ENCODE results near the gene CHL1. TPM values are rescaled to one million over a fixed set of nuclear protein-coding genes. Genes with fewer than 3 reads are reported as not detected.

Gene CHL1
- total and polyA plus RNA-seq, 2 experiments from 2014 or later: not detected

GRCh38 chr3:297585-297984 is 101.0 kb downstream of the CHL1 start:
- Histone ChIP-seq H3K27ac (no peak overlapping the region), H3K36me3 (ENCODE audit: low read depth) (no peaks in the 10 kb centered on the region), H3K4me3 (no peak overlapping the region), H3F3A (ENCODE audit: insufficient read depth) (no peaks in the 10 kb centered on the region), H4K20me1 (ENCODE audit: insufficient read depth) (no peaks in the 10 kb centered on the region), H3K27me3 (replicated peaks; ENCODE audit: insufficient read depth) (no peaks in the 10 kb centered on the region), H3K9me2 (ENCODE audit: insufficient read depth) (no peaks in the 10 kb centered on the region), H2AFZ (no peak overlapping the region), H3K4me2 (ENCODE audit: unreplicated experiment) (no peak overlapping the region), H3K9ac (no peak overlapping the region), H3K79me2 (ENCODE audit: insufficient read depth) (no peaks in the 10 kb centered on the region), H3K4me1 (ENCODE audit: insufficient read depth) (no peaks in the 10 kb centered on the region), H3K9me3 (ENCODE audit: low read depth) (no peaks in the 10 kb centered on the region)
- DNase-seq: no peak
- 34 to 38% methylated on average over 3 of the region's 3 CpGs for WGBS, 2 experiments (ENCODE audit: low coverage in 1 of 2, low lambda C conversion rate in 2 of 2, missing lambda C conversion rate in 2 of 2)
- in situ Hi-C loops (cut with MboI): no loop called here
- TF ChIP-seq EZH2phosphoT487 (IDR thresholded peaks at IDR 0.05; ENCODE audit: insufficient read depth, low read depth) (no peak), EZH2 (IDR thresholded peaks at IDR 0.05; ENCODE audit: insufficient read depth, poor library complexity, severe bottlenecking) (no peak)

DNA sequence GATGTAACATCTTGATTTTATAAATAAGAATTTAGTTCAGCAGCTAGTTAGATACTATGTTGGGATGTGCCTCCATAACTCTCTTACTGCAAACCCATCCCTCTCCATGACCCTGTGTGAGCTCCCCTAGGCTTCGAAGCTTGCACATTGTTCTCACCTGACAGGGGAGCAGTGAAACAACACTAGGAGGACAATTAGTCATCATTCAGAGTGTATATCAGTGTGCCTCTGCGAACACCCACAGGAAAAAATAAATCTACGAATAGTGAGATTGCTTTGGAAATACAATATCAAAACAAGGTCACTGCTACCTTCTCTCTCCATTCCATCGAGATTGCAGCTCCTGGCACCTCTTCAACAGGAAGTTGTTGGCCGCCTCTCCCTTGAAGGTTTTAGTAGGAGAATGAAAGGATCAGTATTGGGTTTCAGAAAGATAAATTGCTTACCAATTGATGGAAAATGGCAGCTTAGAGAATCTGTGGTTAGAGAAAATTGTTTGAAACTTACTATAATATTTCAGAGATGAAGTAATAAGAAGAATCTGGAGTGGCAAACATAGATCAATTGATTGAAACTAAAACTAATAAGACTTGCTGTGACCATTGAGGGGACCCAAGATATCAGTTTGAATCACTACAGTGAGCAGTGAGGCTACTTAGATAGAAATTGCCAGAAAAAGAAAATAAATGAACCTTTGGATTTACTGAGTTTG is 103.2 kb downstream of the CHL1 start:
- H3K27me3 ChIP-seq (replicated peaks; ENCODE audit: insufficient read depth): no peaks in the 10 kb centered on the region
- no peaks in the 10 kb centered on the region for H3K79me2 ChIP-seq (ENCODE audit: insufficient read depth)
- no peak overlapping the region for H3K4me2 ChIP-seq (ENCODE audit: unreplicated experiment)
- 33 to 46% methylated on average over 5 of the region's 5 CpGs for WGBS, 2 experiments (ENCODE audit: low coverage in 1 of 2, low lambda C conversion rate in 2 of 2, missing lambda C conversion rate in 2 of 2)
- H3K27ac ChIP-seq: no peak overlapping the region
- in situ Hi-C loops (cut with MboI): no loop called here
- H2AFZ ChIP-seq: no peak overlapping the region
- no peak for DNase-seq
- no peaks in the 10 kb centered on the region for H3K9me3 ChIP-seq (ENCODE audit: low read depth)
- TF ChIP-seq EZH2phosphoT487 (IDR thresholded peaks at IDR 0.05; ENCODE audit: insufficient read depth, low read depth): no peak
- TF ChIP-seq EZH2 (IDR thresholded peaks at IDR 0.05; ENCODE audit: insufficient read depth, poor library complexity, severe bottlenecking): no peak
- no peaks in the 10 kb centered on the region for H3K9me2 ChIP-seq (ENCODE audit: insufficient read depth)
- no peak overlapping the region for H3K4me3 ChIP-seq
- no peaks in the 10 kb centered on the region for H3F3A ChIP-seq (ENCODE audit: insufficient read depth)
- no peak overlapping the region for H3K9ac ChIP-seq
- H4K20me1 ChIP-seq (ENCODE audit: insufficient read depth): no peaks in the 10 kb centered on the region
- H3K4me1 ChIP-seq (ENCODE audit: insufficient read depth): no peaks in the 10 kb centered on the region
- no peaks in the 10 kb centered on the region for H3K36me3 ChIP-seq (ENCODE audit: low read depth)

- in situ Hi-C loops (cut with MboI): no loop called here
- H3K79me2 ChIP-seq (ENCODE audit: insufficient read depth): no peaks in the 10 kb centered on the region
- H3K36me3 ChIP-seq (ENCODE audit: low read depth): no peaks in the 10 kb centered on the region
- H3K9ac ChIP-seq: no peak overlapping the region
- no peak overlapping the region for H3K27ac ChIP-seq
- no peaks in the 10 kb centered on the region for H4K20me1 ChIP-seq (ENCODE audit: insufficient read depth)
- H3K9me2 ChIP-seq (ENCODE audit: insufficient read depth): no peaks in the 10 kb centered on the region
- no peak overlapping the region for H3K4me3 ChIP-seq
- no peaks in the 10 kb centered on the region for H3K4me1 ChIP-seq (ENCODE audit: insufficient read depth)
- no peaks in the 10 kb centered on the region for H3F3A ChIP-seq (ENCODE audit: insufficient read depth)
- DNase-seq: no peak
- WGBS, 2 experiments (ENCODE audit: low coverage in 1 of 2, low lambda C conversion rate in 2 of 2, missing lambda C conversion rate in 2 of 2): 4 to 5% methylated on average over 2 of the region's 2 CpGs
- no peak overlapping the region for H2AFZ ChIP-seq
- no peak overlapping the region for H3K4me2 ChIP-seq (ENCODE audit: unreplicated experiment)
- H3K9me3 ChIP-seq (ENCODE audit: low read depth): no peaks in the 10 kb centered on the region
- H3K27me3 ChIP-seq (replicated peaks; ENCODE audit: insufficient read depth): no peaks in the 10 kb centered on the region
- TF ChIP-seq EZH2 (IDR thresholded peaks at IDR 0.05; ENCODE audit: insufficient read depth, poor library complexity, severe bottlenecking) (no peak), EZH2phosphoT487 (IDR thresholded peaks at IDR 0.05; ENCODE audit: insufficient read depth, low read depth) (no peak)
Observed at GRCh38 chr3:307182-307581, 110.6 kb downstream of the CHL1 start.

- no peaks in the 10 kb centered on the region for H3K36me3 ChIP-seq (ENCODE audit: low read depth)
- TF ChIP-seq EZH2phosphoT487 (IDR thresholded peaks at IDR 0.05; ENCODE audit: insufficient read depth, low read depth) (no peak), EZH2 (IDR thresholded peaks at IDR 0.05; ENCODE audit: insufficient read depth, poor library complexity, severe bottlenecking) (no peak)
- H2AFZ ChIP-seq: no peak overlapping the region
- in situ Hi-C loops (cut with MboI): no loop called here
- no peak overlapping the region for H3K27ac ChIP-seq
- no peaks in the 10 kb centered on the region for H3F3A ChIP-seq (ENCODE audit: insufficient read depth)
- DNase-seq: no peak
- no peaks in the 10 kb centered on the region for H3K9me2 ChIP-seq (ENCODE audit: insufficient read depth)
- H3K4me3 ChIP-seq: no peak overlapping the region
- H3K9ac ChIP-seq: no peak overlapping the region
- no peaks in the 10 kb centered on the region for H3K27me3 ChIP-seq (replicated peaks; ENCODE audit: insufficient read depth)
- WGBS, 2 experiments (ENCODE audit: low coverage in 1 of 2, low lambda C conversion rate in 2 of 2, missing lambda C conversion rate in 2 of 2): 43 to 44% methylated on average over 35 of the region's 35 CpGs
- H3K4me1 ChIP-seq (ENCODE audit: insufficient read depth): no peaks in the 10 kb centered on the region
- H3K79me2 ChIP-seq (ENCODE audit: insufficient read depth): no peaks in the 10 kb centered on the region
- H4K20me1 ChIP-seq (ENCODE audit: insufficient read depth): no peaks in the 10 kb centered on the region
- no peaks in the 10 kb centered on the region for H3K9me3 ChIP-seq (ENCODE audit: low read depth)
- H3K4me2 ChIP-seq (ENCODE audit: unreplicated experiment): no peak overlapping the region
Observed at GRCh38 chr3:308597-309321, 112.2 kb downstream of the CHL1 start.
